Cardiac fibroblast (primary cell): ENCODE results near the gene CLRN3.
A peak's percentile ranks its signal among the peaks of the same experiment; 100 is the strongest.

Experiments used
- DNase-seq, 2 donors: peaks; one replicate each; pipeline versions ENCODE4 v3.0.0 to v3.0.0-alpha.2; 2010; ENCODE audit warnings: low read depth in 2 of 2
- H3K4me3 ChIP-seq, 2 donors: replicated peaks in 1 of 2; 1 replicate in 1 of 2; 2 replicates in 1 of 2; pipeline ENCODE4 v1.5.1; 2011; ENCODE audit warnings: low read depth in 2 of 2, low read length in 2 of 2, mild to moderate bottlenecking in 2 of 2, moderate library complexity in 1 of 2
- CTCF ChIP-seq: IDR thresholded peaks from one replicate; pipeline ENCODE4 v1.5.1; 2011; ENCODE audit warnings: low read depth, mild to moderate bottlenecking, low read length, inconsistent platforms

CLRN3 gene

GRCh38 chr10:127923646-127924045, 30.9 kb upstream of the CLRN3 start:
- TF ChIP-seq CTCF: no peak
- H3K4me3 ChIP-seq: no peak overlapping the region
- no peak for DNase-seq

GRCh38 chr10:127922675-127923366, 30.1 kb upstream of the CLRN3 start:
- peak; percentile 88 to 95 for DNase-seq
- no peak for TF ChIP-seq CTCF

GRCh38 chr10:127922206-127922605, 29.5 kb upstream of the CLRN3 start:
- DNase-seq: no peak
- no peak for TF ChIP-seq CTCF
- no peak overlapping the region for H3K4me3 ChIP-seq

More at GRCh38 chr10:127922675-127923366, 30.1 kb upstream of the CLRN3 start:
- H3K4me3 ChIP-seq: no peak overlapping the region

- TF ChIP-seq CTCF: no peak
- peak in 1 of 2 donors; percentile 32 for DNase-seq
- H3K4me3 ChIP-seq: no peak overlapping the region
These were observed 29.0 kb upstream of the CLRN3 start for GRCh38 chr10:127921753-127922145.

GRCh38 chr10:127921075-127921752, 28.5 kb upstream of the CLRN3 start:
- DNase-seq: no peak
- H3K4me3 ChIP-seq: no peak overlapping the region
- no peak for TF ChIP-seq CTCF

- TF ChIP-seq CTCF: no peak
- no peak for DNase-seq
- H3K4me3 ChIP-seq: no peak overlapping the region
These were observed 27.7 kb upstream of the CLRN3 start for GRCh38 chr10:127920306-127921074.
